Activated T-helper 1 cell treated with Interleukin-2 at 50 U/mL for 16 hours (primary cell): ENCODE data around the gene JAML.
A peak's percentile ranks its signal among the peaks of the same experiment; 100 is the strongest.

Experiments used
- DNase-seq: peaks from one replicate; pipeline ENCODE4 v3.0.0-alpha.2; 2020; ENCODE audit warnings: low read depth

The JAML gene

GRCh38 chr11:118145285-118146227 is 79.3 kb downstream of the JAML start:
- DNase-seq, result peak; percentile 77

- DNase-seq, result no peak
Measured at GRCh38 chr11:118144301-118145268, 80.2 kb downstream of the JAML start.
